Fibroblast of skin of scalp (primary cell): ENCODE measurements around the gene GALNT15. TPM values are rescaled to one million over a fixed set of nuclear protein-coding genes. Genes with fewer than 3 reads are reported as not detected.

ENCODE experiments used
- DNase-seq: peaks from one replicate; pipeline ENCODE4 v3.0.0-alpha.2; 2013
- polyA plus RNA-seq, 2 experiments: library from polyadenylated mRNA; unstranded; fragments of 120-200 nt; gene quantifications; one replicate each; pipeline ENCODE4 v1.2.1, GENCODE V29; 2013; ENCODE audit not compliant: insufficient read length in 2 of 2

GALNT15 gene
- polyA plus RNA-seq (2013, experiment 1 of 2; ENCODE audit: insufficient read length): 21.7 TPM
- 18.1 TPM for polyA plus RNA-seq (2013, experiment 2 of 2; ENCODE audit: insufficient read length)

- DNase-seq: peak; percentile 97
Measured at GRCh38 chr3:16174389-16174788, at the start of gene GALNT15. GALNT15 (plus strand) TSS chr3:16174680; CDS start chr3:16175152, 472 bp downstream.

- no peak for DNase-seq
Measured at GRCh38 chr3:16126634-16127033, 47.8 kb upstream of the GALNT15 start.

- DNase-seq: peak; percentile 66
Measured at GRCh38 chr3:16127249-16127648, 47.2 kb upstream of the GALNT15 start.

GRCh38 chr3:16130066-16130465 lies 44.4 kb upstream of the GALNT15 start:
- DNase-seq: peak; percentile 98

- no peak for DNase-seq
Measured at GRCh38 chr3:16132190-16132589, 42.3 kb upstream of the GALNT15 start.

GRCh38 chr3:16132928-16133327 lies 41.6 kb upstream of the GALNT15 start:
- peak; percentile 81 for DNase-seq

- no peak for DNase-seq
Measured at GRCh38 chr3:16134173-16134928, 40.1 kb upstream of the GALNT15 start.

- DNase-seq: peak; percentile 88
Measured at GRCh38 chr3:16136055-16136454, 38.4 kb upstream of the GALNT15 start.

- peak; percentile 37 for DNase-seq
Measured at GRCh38 chr3:16137044-16137443, 37.4 kb upstream of the GALNT15 start.

GRCh38 chr3:16137977-16138376 lies 36.5 kb upstream of the GALNT15 start:
- DNase-seq: no peak

- no peak for DNase-seq
Measured at GRCh38 chr3:16140116-16140893, 34.2 kb upstream of the GALNT15 start.

- no peak for DNase-seq
Measured at GRCh38 chr3:16140894-16141285, 33.6 kb upstream of the GALNT15 start.

GRCh38 chr3:16142350-16143025 lies 32.0 kb upstream of the GALNT15 start:
- no peak for DNase-seq

- no peak for DNase-seq
Measured at GRCh38 chr3:16143861-16144447, 30.5 kb upstream of the GALNT15 start.

- no peak for DNase-seq
Measured at GRCh38 chr3:16145176-16145575, 29.3 kb upstream of the GALNT15 start.

GRCh38 chr3:16146015-16146730 lies 28.3 kb upstream of the GALNT15 start:
- no peak for DNase-seq

GRCh38 chr3:16147220-16147994 lies 27.1 kb upstream of the GALNT15 start:
- DNase-seq: peak; percentile 44

- DNase-seq: no peak
Measured at GRCh38 chr3:16148213-16148612, 26.3 kb upstream of the GALNT15 start.

- DNase-seq: peak; percentile 92
Measured at GRCh38 chr3:16148783-16149182, 25.7 kb upstream of the GALNT15 start.

- no peak for DNase-seq
Measured at GRCh38 chr3:16150285-16150684, 24.2 kb upstream of the GALNT15 start.

GRCh38 chr3:16151109-16151508 lies 23.4 kb upstream of the GALNT15 start:
- DNase-seq: peak; percentile 87
